Kasumi-1 (cell line): ENCODE data around the gene CCK.
"Not testable (repeated sequence)": the region's sequence is repeated elsewhere in the genome, so short reads cannot be mapped to it uniquely, and the experiment has no call there.

Experiments used
- DNase-seq, 2 experiments: peaks; one replicate each; lab custom pipeline; 2025; lab: John Stamatoyannopoulos, UW

Gene CCK

GRCh38 chr3:42266085-42266484 is at the start of gene CCK:
Gene CCK, minus strand, starts transcription at chr3:42266185. Its CDS starts 2,555 bp downstream, at chr3:42263630.
- no peak for DNase-seq

GRCh38 chr3:42314411-42314810 is 48.4 kb upstream of the CCK start:
- DNase-seq, result peak; percentile 74 to 81

- DNase-seq, result no peak
Measured at GRCh38 chr3:42308651-42309050, 42.7 kb upstream of the CCK start.

- DNase-seq, result no peak
Measured at GRCh38 chr3:42306499-42306898, 40.5 kb upstream of the CCK start.

GRCh38 chr3:42302924-42303634 is 37.1 kb upstream of the CCK start:
- peak; percentile 58 to 62 for DNase-seq

GRCh38 chr3:42301446-42302175 is 35.6 kb upstream of the CCK start:
- DNase-seq, result no peak

GRCh38 chr3:42300778-42301177 is 34.8 kb upstream of the CCK start:
- no peak for DNase-seq

- peak; percentile 49 to 50 for DNase-seq
Measured at GRCh38 chr3:42300013-42300412, 34.0 kb upstream of the CCK start.

- DNase-seq, result no peak
Measured at GRCh38 chr3:42298259-42298658, 32.3 kb upstream of the CCK start.

GRCh38 chr3:42292009-42292408 is 26.0 kb upstream of the CCK start:
- no peak for DNase-seq

GRCh38 chr3:42290966-42291714 is 25.2 kb upstream of the CCK start:
- no peak for DNase-seq

- DNase-seq, result no peak
Measured at GRCh38 chr3:42289026-42289425, 23.0 kb upstream of the CCK start.

- DNase-seq, result no peak
Measured at GRCh38 chr3:42288385-42288784, 22.4 kb upstream of the CCK start.

- not testable (repeated sequence) for DNase-seq
Measured at GRCh38 chr3:42287423-42287822, 21.4 kb upstream of the CCK start.

GRCh38 chr3:42277676-42278075 is 11.7 kb upstream of the CCK start:
- DNase-seq, result no peak

GRCh38 chr3:42276141-42277132 is 10.5 kb upstream of the CCK start:
- no peak for DNase-seq

- no peak for DNase-seq
Measured at GRCh38 chr3:42275217-42275616, 9.2 kb upstream of the CCK start.

GRCh38 chr3:42274266-42274665 is 8.3 kb upstream of the CCK start:
- DNase-seq, result no peak

- peak; percentile 66 to 70 for DNase-seq
Measured at GRCh38 chr3:42273361-42273760, 7.4 kb upstream of the CCK start.

GRCh38 chr3:42271786-42272185 is 5.8 kb upstream of the CCK start:
- no peak for DNase-seq

GRCh38 chr3:42270561-42270960 is 4.6 kb upstream of the CCK start:
- no peak for DNase-seq

GRCh38 chr3:42269647-42270046 is 3.7 kb upstream of the CCK start:
- DNase-seq, result no peak
